Measurements from ENCODE around the gene C19orf85.

GRCh38 chr19:55495646-55496349, 31.2 kb upstream of the C19orf85 start:
- no peak for TF ChIP-seq CTCF (conservative IDR thresholded peaks at IDR 0.05)
- TF ChIP-seq EZH2 (IDR thresholded peaks at IDR 0.05; ENCODE audit: low read depth), result no peak

All from PC-9 (cell line).